ENCODE data around the gene KATNA1. TPM values are rescaled to one million over a fixed set of nuclear protein-coding genes. Genes with fewer than 3 reads are reported as not detected.

KATNA1 gene
- total and polyA plus RNA-seq, 2 experiments from 2014 or later, result 19.1 to 21.4 TPM

- TF ChIP-seq, protein P1, sequence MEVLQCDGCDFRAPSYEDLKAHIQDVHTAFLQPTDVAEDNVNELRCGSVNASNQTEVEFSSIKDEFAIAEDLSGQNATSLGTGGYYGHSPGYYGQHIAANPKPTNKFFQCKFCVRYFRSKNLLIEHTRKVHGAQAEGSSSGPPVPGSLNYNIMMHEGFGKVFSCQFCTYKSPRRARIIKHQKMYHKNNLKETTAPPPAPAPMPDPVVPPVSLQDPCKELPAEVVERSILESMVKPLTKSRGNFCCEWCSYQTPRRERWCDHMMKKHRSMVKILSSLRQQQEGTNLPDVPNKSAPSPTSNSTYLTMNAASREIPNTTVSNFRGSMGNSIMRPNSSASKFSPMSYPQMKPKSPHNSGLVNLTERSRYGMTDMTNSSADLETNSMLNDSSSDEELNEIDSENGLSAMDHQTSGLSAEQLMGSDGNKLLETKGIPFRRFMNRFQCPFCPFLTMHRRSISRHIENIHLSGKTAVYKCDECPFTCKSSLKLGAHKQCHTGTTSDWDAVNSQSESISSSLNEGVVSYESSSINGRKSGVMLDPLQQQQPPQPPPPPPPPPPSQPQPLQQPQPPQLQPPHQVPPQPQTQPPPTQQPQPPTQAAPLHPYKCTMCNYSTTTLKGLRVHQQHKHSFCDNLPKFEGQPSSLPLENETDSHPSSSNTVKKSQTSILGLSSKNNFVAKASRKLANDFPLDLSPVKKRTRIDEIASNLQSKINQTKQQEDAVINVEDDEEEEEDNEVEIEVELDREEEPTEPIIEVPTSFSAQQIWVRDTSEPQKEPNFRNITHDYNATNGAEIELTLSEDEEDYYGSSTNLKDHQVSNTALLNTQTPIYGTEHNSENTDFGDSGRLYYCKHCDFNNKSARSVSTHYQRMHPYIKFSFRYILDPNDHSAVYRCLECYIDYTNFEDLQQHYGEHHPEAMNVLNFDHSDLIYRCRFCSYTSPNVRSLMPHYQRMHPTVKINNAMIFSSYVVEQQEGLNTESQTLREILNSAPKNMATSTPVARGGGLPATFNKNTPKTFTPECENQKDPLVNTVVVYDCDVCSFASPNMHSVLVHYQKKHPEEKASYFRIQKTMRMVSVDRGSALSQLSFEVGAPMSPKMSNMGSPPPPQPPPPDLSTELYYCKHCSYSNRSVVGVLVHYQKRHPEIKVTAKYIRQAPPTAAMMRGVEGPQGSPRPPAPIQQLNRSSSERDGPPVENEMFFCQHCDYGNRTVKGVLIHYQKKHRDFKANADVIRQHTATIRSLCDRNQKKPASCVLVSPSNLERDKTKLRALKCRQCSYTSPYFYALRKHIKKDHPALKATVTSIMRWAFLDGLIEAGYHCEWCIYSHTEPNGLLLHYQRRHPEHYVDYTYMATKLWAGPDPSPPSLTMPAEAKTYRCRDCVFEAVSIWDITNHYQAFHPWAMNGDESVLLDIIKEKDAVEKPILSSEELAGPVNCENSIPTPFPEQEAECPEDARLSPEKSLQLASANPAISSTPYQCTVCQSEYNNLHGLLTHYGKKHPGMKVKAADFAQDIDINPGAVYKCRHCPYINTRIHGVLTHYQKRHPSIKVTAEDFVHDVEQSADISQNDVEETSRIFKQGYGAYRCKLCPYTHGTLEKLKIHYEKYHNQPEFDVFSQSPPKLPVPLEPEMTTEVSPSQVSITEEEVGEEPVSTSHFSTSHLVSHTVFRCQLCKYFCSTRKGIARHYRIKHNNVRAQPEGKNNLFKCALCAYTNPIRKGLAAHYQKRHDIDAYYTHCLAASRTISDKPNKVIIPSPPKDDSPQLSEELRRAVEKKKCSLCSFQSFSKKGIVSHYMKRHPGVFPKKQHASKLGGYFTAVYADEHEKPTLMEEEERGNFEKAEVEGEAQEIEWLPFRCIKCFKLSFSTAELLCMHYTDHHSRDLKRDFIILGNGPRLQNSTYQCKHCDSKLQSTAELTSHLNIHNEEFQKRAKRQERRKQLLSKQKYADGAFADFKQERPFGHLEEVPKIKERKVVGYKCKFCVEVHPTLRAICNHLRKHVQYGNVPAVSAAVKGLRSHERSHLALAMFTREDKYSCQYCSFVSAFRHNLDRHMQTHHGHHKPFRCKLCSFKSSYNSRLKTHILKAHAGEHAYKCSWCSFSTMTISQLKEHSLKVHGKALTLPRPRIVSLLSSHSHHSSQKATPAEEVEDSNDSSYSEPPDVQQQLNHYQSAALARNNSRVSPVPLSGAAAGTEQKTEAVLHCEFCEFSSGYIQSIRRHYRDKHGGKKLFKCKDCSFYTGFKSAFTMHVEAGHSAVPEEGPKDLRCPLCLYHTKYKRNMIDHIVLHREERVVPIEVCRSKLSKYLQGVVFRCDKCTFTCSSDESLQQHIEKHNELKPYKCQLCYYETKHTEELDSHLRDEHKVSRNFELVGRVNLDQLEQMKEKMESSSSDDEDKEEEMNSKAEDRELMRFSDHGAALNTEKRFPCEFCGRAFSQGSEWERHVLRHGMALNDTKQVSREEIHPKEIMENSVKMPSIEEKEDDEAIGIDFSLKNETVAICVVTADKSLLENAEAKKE (CRISPR knock-in tag; IDR thresholded peaks at IDR 0.05), result no peak
Observed at GRCh38 chr6:149691201-149691600, 42.7 kb upstream of the KATNA1 start (continued).

DNA sequence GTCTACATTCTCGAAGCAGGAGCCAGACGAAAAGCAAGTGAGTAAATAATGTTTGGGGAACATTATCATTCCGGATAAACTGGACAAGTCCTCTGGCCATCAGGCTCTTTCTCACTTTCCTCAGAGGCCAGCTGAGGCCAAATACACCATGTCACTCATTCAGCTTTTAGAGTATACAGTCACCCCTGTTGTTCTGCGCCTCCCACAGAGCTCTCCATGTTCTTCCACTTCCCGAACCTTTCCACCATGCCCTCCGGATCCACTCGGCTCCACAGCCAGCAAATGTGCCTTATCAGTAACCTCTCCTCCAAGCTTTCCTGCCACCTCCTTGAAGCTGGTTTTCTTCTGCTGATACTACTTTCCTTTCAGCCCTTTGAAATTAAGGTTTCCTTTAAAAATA lies 37.7 kb upstream of the KATNA1 start:
- H3K4me3 ChIP-seq, result no peak overlapping the region
- no peak for TF ChIP-seq CREB1 (CRISPR knock-in tag; IDR thresholded peaks at IDR 0.05; ENCODE audit: low read depth)
- TF ChIP-seq ZNF331 (CRISPR knock-in tag; IDR thresholded peaks at IDR 0.05; ENCODE audit: low read depth), result no peak
- no peak for TF ChIP-seq CTCF (conservative IDR thresholded peaks at IDR 0.05; ENCODE audit: low read depth in 2 of 2)
- TF ChIP-seq EZH2 (IDR thresholded peaks at IDR 0.05; ENCODE audit: low read depth, unreplicated experiment), result no peak
- TF ChIP-seq ZNF114 (CRISPR knock-in tag; IDR thresholded peaks at IDR 0.05), result no peak
- TF ChIP-seq, protein P2, sequence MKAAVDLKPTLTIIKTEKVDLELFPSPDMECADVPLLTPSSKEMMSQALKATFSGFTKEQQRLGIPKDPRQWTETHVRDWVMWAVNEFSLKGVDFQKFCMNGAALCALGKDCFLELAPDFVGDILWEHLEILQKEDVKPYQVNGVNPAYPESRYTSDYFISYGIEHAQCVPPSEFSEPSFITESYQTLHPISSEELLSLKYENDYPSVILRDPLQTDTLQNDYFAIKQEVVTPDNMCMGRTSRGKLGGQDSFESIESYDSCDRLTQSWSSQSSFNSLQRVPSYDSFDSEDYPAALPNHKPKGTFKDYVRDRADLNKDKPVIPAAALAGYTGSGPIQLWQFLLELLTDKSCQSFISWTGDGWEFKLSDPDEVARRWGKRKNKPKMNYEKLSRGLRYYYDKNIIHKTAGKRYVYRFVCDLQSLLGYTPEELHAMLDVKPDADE (IDR thresholded peaks at IDR 0.05), result no peak
- TF ChIP-seq JUNB (IDR thresholded peaks at IDR 0.05; ENCODE audit: unreplicated experiment), result no peak
- no peak overlapping the region for H3K4me3 Mint-ChIP-seq
- H3K36me3 ChIP-seq (ENCODE audit: insufficient read depth), result peaks cover 6% of the 10 kb centered on the region
- H3K9me2 ChIP-seq (ENCODE audit: insufficient read depth), result no peaks in the 10 kb centered on the region
- H3K36me3 Mint-ChIP-seq (ENCODE audit: low read depth), result peaks cover 37% of the 10 kb centered on the region
- H3K4me1 ChIP-seq (ENCODE audit: insufficient read depth), result peaks cover 5% of the 10 kb centered on the region; the same call in 1 of the 2 replicates
- H3K9me3 Mint-ChIP-seq, result no peaks in the 10 kb centered on the region
- peaks cover 56% of the 10 kb centered on the region for H3K79me2 ChIP-seq (replicated peaks; ENCODE audit: insufficient read depth)
- H3K27me3 ChIP-seq (ENCODE audit: insufficient read depth), result no peaks in the 10 kb centered on the region
- 0 out of 2 replicates have a peak overlapping the region, but pooled peaks have one; percentile 9 for H3K27ac Mint-ChIP-seq
- H3K27ac ChIP-seq (ENCODE audit: low read depth), result no peak overlapping the region
- DNase-seq (ENCODE audit: low spot score), result no peak
- no peak overlapping the region for H3K4me2 ChIP-seq
- H3K4me1 Mint-ChIP-seq, result no peaks in the 10 kb centered on the region; the same call in 2 of the 3 replicates
- H3K27me3 Mint-ChIP-seq (ENCODE audit: insufficient read depth, low read depth, poor library complexity), result peaks cover 5% of the 10 kb centered on the region
- ATAC-seq, result no peak; the same call in 2 of the 3 replicates
- no peaks in the 10 kb centered on the region; the same call in 1 of the 2 replicates for H4K20me1 ChIP-seq (replicated peaks; ENCODE audit: insufficient read depth)
- H3F3A ChIP-seq (replicated peaks; ENCODE audit: low read depth), result no peaks in the 10 kb centered on the region; the same call in 1 of the 2 replicates
- no peak overlapping the region for H2AFZ ChIP-seq
